Measurements from ENCODE around the gene MYO1H. TPM values are rescaled to one million over a fixed set of nuclear protein-coding genes. Genes with fewer than 3 reads are reported as not detected.

The MYO1H gene
- polyA plus RNA-seq, 4 donors: 1.6 TPM; not detected in 3

DNA sequence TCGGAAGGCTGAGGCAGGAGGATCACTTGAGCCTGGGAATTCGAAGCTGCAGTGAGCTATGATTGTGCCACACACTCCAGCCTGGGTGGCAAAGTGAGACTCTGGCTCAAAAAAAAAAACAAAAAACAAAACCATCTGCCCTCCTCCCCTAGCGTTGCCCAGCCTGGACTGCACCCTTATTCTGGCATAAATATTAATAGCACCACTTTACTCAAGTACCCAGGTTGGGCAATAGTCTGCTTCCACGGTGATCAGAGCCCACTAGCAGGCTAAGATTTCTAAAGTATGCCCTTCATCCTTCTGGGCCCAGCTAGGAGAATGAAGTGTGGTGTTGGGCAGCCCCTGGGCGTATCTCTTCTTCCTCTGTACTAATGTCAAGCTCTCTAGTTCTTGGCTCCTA is 96.1 kb downstream of the MYO1H start:
- Histone ChIP-seq H3K4me3 (ENCODE audit: low read depth in 1 of 3, low read length in 3 of 3) (no peak overlapping the region), H3K36me3 (ENCODE audit: control insufficient read depth in 3 of 3, insufficient read depth in 2 of 3, low read depth in 1 of 3, low read length in 3 of 3) (peaks cover 2 to 20% (median 8%) of the 10 kb centered on the region in 3 donors), H3K27me3 (ENCODE audit: control insufficient read depth in 3 of 3, insufficient read depth in 3 of 3, low read length in 3 of 3) (no peaks in the 10 kb centered on the region), H3K4me1 (ENCODE audit: control insufficient read depth in 3 of 3, insufficient read depth in 2 of 3, low read depth in 1 of 3, low read length in 2 of 3) (no peaks in the 10 kb centered on the region), H3K9me3 (ENCODE audit: control insufficient read depth in 2 of 2, insufficient read depth in 1 of 2, low read depth in 1 of 2, low read length in 1 of 2) (no peaks in the 10 kb centered on the region), H3K27ac (ENCODE audit: low read depth in 1 of 3, low read length in 2 of 3) (no peak overlapping the region)
- no peak for DNase-seq
- no peak for FAIRE-seq
- 75 to 81% (median 80%) methylated on average over 5 of the region's 5 CpGs for WGBS, 3 donors

DNA sequence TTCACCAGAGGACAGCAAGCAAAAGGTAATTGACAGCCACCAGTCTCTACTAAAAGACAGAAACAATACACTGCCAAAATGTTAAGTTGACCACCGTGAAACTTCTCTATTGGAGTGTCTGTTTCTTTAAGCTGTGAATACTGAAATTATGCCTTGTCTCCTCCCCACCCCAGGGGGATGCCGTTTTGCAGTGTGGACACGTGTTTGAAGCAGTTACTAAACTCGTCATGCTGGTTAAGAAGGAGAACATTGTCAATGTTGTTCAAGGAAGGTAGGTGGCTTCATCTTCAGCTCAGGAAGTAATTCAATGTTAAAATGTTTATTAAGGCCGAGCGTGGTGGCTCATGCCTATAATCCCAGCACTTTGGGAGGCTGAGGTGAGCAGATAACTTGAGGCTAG is 96.6 kb downstream of the MYO1H start:
- peaks cover 2 to 20% (median 8%) of the 10 kb centered on the region in 3 donors for H3K36me3 ChIP-seq (ENCODE audit: control insufficient read depth in 3 of 3, insufficient read depth in 2 of 3, low read depth in 1 of 3, low read length in 3 of 3)
- H3K4me1 ChIP-seq (ENCODE audit: control insufficient read depth in 3 of 3, insufficient read depth in 2 of 3, low read depth in 1 of 3, low read length in 2 of 3): no peaks in the 10 kb centered on the region
- H3K4me3 ChIP-seq (ENCODE audit: low read depth in 1 of 3, low read length in 3 of 3): no peak overlapping the region
- no peaks in the 10 kb centered on the region for H3K27me3 ChIP-seq (ENCODE audit: control insufficient read depth in 3 of 3, insufficient read depth in 3 of 3, low read length in 3 of 3)
- 66 to 77% (median 73%) methylated on average over 6 of the region's 6 CpGs for WGBS, 3 donors
- DNase-seq (no peak), FAIRE-seq (no peak)
- H3K27ac ChIP-seq (ENCODE audit: low read depth in 1 of 3, low read length in 2 of 3): no peak overlapping the region
- H3K9me3 ChIP-seq (ENCODE audit: control insufficient read depth in 2 of 2, insufficient read depth in 1 of 2, low read depth in 1 of 2, low read length in 1 of 2): no peaks in the 10 kb centered on the region

DNA sequence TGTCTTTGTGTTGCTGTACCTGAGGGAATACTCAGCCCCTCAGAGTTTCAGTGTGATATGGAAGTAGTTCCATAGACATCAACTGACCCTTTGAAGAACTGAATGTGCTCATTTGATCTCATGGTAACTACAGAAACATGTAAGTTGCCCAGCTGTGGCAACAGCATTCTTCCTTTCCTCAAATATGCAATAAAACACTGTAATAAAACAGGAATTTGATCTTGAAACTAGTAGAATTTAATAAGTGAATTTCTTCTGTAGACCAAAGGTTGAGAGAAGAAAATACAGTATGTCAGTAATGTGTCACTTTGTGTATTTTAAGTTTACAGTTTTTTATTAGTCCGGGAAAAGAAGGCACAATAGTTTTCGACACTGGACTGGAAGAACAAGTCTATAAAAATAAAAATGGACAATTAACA is 97.5 kb downstream of the MYO1H start:
- H3K4me1 ChIP-seq (ENCODE audit: control insufficient read depth in 3 of 3, insufficient read depth in 2 of 3, low read depth in 1 of 3, low read length in 2 of 3): no peaks in the 10 kb centered on the region
- no peak overlapping the region for H3K27ac ChIP-seq (ENCODE audit: low read depth in 1 of 3, low read length in 2 of 3)
- no peaks in the 10 kb centered on the region for H3K27me3 ChIP-seq (ENCODE audit: control insufficient read depth in 3 of 3, insufficient read depth in 3 of 3, low read length in 3 of 3)
- H3K4me3 ChIP-seq (ENCODE audit: low read depth in 1 of 3, low read length in 3 of 3): no peak overlapping the region
- no peaks in the 10 kb centered on the region for H3K9me3 ChIP-seq (ENCODE audit: control insufficient read depth in 2 of 2, insufficient read depth in 1 of 2, low read depth in 1 of 2, low read length in 1 of 2)
- FAIRE-seq (no peak), DNase-seq (no peak)
- peaks cover 2 to 25% (median 8%) of the 10 kb centered on the region in 3 donors for H3K36me3 ChIP-seq (ENCODE audit: control insufficient read depth in 3 of 3, insufficient read depth in 2 of 3, low read depth in 1 of 3, low read length in 3 of 3)
- WGBS, 3 donors: 82 to 95% (median 86%) methylated on average over 2 of the region's 2 CpGs

DNA sequence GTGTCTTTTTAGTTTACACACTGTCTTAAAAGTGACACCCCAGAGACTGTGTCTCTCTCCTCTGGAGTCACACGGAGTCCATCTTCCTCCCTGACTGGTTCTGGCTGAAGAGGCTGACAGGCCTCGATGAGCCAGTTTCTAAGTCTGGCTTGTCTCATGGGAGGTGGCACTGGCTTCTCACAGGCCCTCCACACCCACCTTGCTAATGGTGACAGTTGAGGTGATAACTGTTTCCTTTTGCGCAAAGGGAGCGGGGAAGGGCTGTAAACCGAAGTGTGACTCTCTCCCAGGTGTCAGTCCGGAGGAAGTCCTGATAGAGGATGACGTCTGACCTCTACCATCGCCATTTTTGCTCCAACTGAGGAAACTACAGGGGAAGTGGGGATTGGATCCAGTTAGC is 99.2 kb downstream of the MYO1H start:
- H3K36me3 ChIP-seq (ENCODE audit: control insufficient read depth in 3 of 3, insufficient read depth in 2 of 3, low read depth in 1 of 3, low read length in 3 of 3): peaks cover 8 to 39% (median 9%) of the 10 kb centered on the region in 3 donors
- FAIRE-seq (no peak), DNase-seq (no peak)
- H3K4me3 ChIP-seq (ENCODE audit: low read depth in 1 of 3, low read length in 3 of 3): no peak overlapping the region
- no peaks in the 10 kb centered on the region for H3K27me3 ChIP-seq (ENCODE audit: control insufficient read depth in 3 of 3, insufficient read depth in 3 of 3, low read length in 3 of 3)
- peak overlapping the region in 1 of 3 donors; percentile 28 for H3K27ac ChIP-seq (ENCODE audit: low read depth in 1 of 3, low read length in 2 of 3)
- no peaks in the 10 kb centered on the region for H3K4me1 ChIP-seq (ENCODE audit: control insufficient read depth in 3 of 3, insufficient read depth in 2 of 3, low read depth in 1 of 3, low read length in 2 of 3)
- no peaks in the 10 kb centered on the region for H3K9me3 ChIP-seq (ENCODE audit: control insufficient read depth in 2 of 2, insufficient read depth in 1 of 2, low read depth in 1 of 2, low read length in 1 of 2)
- 86 to 94% (median 93%) methylated on average over 8 of the region's 8 CpGs for WGBS, 3 donors

DNA sequence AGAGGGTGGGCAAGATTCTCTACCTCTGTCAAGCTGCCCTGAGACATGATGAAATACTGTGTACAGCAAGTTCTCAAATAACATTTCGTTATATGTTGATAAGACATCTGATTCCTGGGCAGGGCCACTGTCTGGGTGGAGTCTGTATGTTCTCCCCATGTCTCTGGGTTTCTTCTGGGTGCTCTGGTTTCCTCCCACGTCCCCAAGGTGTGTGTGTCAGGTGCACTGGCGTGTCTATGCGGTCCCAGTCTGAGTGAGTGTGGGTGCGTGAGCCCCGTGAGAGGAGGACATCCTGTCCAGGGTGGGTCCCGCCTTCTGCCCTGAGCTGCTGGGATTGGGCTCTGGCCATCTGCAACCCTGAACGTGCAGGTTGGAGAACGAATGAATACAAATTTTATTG is 99.8 kb downstream of the MYO1H start:
- Histone ChIP-seq H3K36me3 (ENCODE audit: control insufficient read depth in 3 of 3, insufficient read depth in 2 of 3, low read depth in 1 of 3, low read length in 3 of 3) (peaks cover 8 to 42% (median 9%) of the 10 kb centered on the region in 3 donors), H3K27ac (ENCODE audit: low read depth in 1 of 3, low read length in 2 of 3) (peak overlapping the region in 1 of 3 donors; percentile 28), H3K9me3 (ENCODE audit: control insufficient read depth in 2 of 2, insufficient read depth in 1 of 2, low read depth in 1 of 2, low read length in 1 of 2) (no peaks in the 10 kb centered on the region), H3K4me3 (ENCODE audit: low read depth in 1 of 3, low read length in 3 of 3) (no peak overlapping the region), H3K4me1 (ENCODE audit: control insufficient read depth in 3 of 3, insufficient read depth in 2 of 3, low read depth in 1 of 3, low read length in 2 of 3) (no peaks in the 10 kb centered on the region), H3K27me3 (ENCODE audit: control insufficient read depth in 3 of 3, insufficient read depth in 3 of 3, low read length in 3 of 3) (no peaks in the 10 kb centered on the region)
- WGBS, 3 donors: 80 to 93% (median 90%) methylated on average over 9 of the region's 9 CpGs
- FAIRE-seq (no peak), DNase-seq (no peak)

DNA sequence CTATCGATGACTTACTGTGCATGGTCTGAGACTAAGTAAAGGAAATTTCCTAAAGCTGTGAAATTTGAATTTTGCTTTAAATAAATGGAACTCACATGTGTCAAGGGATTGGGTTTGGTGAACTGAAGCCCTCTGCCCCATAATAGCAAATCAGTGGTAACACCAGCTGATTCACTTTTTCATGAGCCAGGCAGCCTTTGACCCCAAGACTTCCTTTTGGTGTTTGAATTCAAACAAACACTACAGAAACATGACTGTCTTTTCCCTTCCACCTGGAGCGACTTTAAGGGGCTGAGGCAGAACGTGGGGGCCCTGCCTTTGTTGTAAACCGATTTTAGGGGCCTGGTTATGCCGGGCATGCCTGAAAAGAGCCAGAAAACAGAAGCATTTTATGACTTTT is 100.6 kb downstream of the MYO1H start:
- 64 to 79% (median 76%) methylated on average over 5 of the region's 5 CpGs for WGBS, 3 donors
- Histone ChIP-seq H3K36me3 (ENCODE audit: control insufficient read depth in 3 of 3, insufficient read depth in 2 of 3, low read depth in 1 of 3, low read length in 3 of 3) (peaks cover 9 to 46% (median 11%) of the 10 kb centered on the region in 3 donors), H3K27me3 (ENCODE audit: control insufficient read depth in 3 of 3, insufficient read depth in 3 of 3, low read length in 3 of 3) (no peaks in the 10 kb centered on the region), H3K4me3 (ENCODE audit: low read depth in 1 of 3, low read length in 3 of 3) (no peak overlapping the region), H3K4me1 (ENCODE audit: control insufficient read depth in 3 of 3, insufficient read depth in 2 of 3, low read depth in 1 of 3, low read length in 2 of 3) (no peaks in the 10 kb centered on the region), H3K9me3 (ENCODE audit: control insufficient read depth in 2 of 2, insufficient read depth in 1 of 2, low read depth in 1 of 2, low read length in 1 of 2) (no peaks in the 10 kb centered on the region), H3K27ac (ENCODE audit: low read depth in 1 of 3, low read length in 2 of 3) (no peak overlapping the region)
- no peak for FAIRE-seq
- DNase-seq: no peak

DNA sequence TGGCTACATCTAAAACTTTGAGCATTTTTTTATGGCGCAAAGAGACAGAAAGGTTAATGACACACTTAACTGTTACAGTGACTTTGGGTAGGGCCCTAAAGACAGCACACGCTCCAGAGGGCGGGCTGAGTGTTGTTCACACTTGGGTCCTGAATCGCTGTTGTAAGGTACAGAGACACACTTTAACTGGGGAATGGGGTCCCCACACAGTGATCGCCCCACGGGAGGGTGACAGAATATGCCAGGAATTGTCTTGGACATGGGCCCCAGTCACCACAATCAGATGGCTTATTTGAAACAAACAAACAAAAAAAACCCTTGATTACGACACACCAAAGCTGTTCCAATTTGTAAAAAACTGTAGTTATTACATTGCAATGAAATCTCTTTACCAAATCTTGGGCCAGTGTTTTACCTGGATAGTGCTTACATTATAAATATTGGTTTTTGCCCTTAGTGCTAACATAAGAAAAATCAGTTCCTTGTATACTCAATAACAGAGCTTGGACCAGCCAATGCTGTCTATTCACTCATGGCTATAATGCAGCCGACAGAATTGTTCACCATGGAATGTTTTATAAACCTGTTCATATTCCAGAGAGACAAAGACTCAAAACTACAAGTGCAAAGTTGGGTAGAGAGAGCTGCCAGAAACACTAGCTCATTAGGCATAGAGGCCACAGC is 101.1 kb downstream of the MYO1H start:
- Histone ChIP-seq H3K27me3 (ENCODE audit: control insufficient read depth in 3 of 3, insufficient read depth in 3 of 3, low read length in 3 of 3) (no peaks in the 10 kb centered on the region), H3K9me3 (ENCODE audit: control insufficient read depth in 2 of 2, insufficient read depth in 1 of 2, low read depth in 1 of 2, low read length in 1 of 2) (no peaks in the 10 kb centered on the region), H3K4me3 (ENCODE audit: low read depth in 1 of 3, low read length in 3 of 3) (no peak overlapping the region), H3K27ac (ENCODE audit: low read depth in 1 of 3, low read length in 2 of 3) (no peak overlapping the region), H3K4me1 (ENCODE audit: control insufficient read depth in 3 of 3, insufficient read depth in 2 of 3, low read depth in 1 of 3, low read length in 2 of 3) (no peaks in the 10 kb centered on the region), H3K36me3 (ENCODE audit: control insufficient read depth in 3 of 3, insufficient read depth in 2 of 3, low read depth in 1 of 3, low read length in 3 of 3) (peaks cover 11 to 51% (median 12%) of the 10 kb centered on the region in 3 donors)
- 90 to 95% (median 90%) methylated on average over 8 of the region's 8 CpGs for WGBS, 3 donors
- DNase-seq: no peak
- FAIRE-seq: no peak

DNA sequence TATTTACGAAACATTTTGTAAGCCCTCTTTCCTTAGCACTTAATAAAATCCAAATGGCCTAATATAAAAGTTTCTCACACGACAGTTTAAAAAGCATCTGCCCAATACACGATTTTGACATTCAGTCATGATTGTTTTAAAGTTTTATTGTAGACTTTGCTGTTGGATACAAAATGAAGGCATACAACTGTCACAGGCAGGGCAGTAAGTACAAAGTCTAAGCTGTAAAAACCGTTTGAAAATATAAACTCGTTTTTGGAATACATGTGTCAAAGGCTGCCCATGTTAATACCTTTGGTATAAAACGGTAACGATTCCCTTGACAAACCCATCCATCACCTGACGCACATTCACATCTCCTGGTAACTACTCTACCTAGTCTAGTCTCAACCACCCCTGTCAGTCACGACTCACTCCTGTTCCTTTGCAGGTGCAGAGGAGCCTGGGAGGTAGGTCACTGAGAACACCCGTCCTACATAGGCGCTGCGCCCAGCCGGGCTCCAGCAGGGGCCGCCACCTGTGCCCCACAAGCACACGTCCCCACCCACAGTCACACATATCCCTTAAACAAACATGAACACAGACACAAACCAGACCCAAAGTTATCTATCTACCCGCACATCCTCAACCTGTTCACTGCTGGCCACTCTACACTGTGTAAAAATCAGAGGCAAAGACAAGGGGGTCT is 102.3 kb downstream of the MYO1H start:
- Histone ChIP-seq H3K4me3 (ENCODE audit: low read depth in 1 of 3, low read length in 3 of 3) (no peak overlapping the region), H3K27me3 (ENCODE audit: control insufficient read depth in 3 of 3, insufficient read depth in 3 of 3, low read length in 3 of 3) (no peaks in the 10 kb centered on the region), H3K9me3 (ENCODE audit: control insufficient read depth in 2 of 2, insufficient read depth in 1 of 2, low read depth in 1 of 2, low read length in 1 of 2) (no peaks in the 10 kb centered on the region), H3K4me1 (ENCODE audit: control insufficient read depth in 3 of 3, insufficient read depth in 2 of 3, low read depth in 1 of 3, low read length in 2 of 3) (no peaks in the 10 kb centered on the region), H3K36me3 (ENCODE audit: control insufficient read depth in 3 of 3, insufficient read depth in 2 of 3, low read depth in 1 of 3, low read length in 3 of 3) (peaks cover 11 to 57% (median 15%) of the 10 kb centered on the region in 3 donors), H3K27ac (ENCODE audit: low read depth in 1 of 3, low read length in 2 of 3) (peak overlapping the region in 1 of 3 donors; percentile 14)
- no peak for DNase-seq
- WGBS, 3 donors: 67 to 77% (median 74%) methylated on average over 16 of the region's 16 CpGs
- no peak for FAIRE-seq
